ENCODE data around the gene NELFCD.
"Not testable (repeated sequence)": the region's sequence is repeated elsewhere in the genome, so short reads cannot be mapped to it uniquely, and the experiment has no call there.

The NELFCD gene

DNA sequence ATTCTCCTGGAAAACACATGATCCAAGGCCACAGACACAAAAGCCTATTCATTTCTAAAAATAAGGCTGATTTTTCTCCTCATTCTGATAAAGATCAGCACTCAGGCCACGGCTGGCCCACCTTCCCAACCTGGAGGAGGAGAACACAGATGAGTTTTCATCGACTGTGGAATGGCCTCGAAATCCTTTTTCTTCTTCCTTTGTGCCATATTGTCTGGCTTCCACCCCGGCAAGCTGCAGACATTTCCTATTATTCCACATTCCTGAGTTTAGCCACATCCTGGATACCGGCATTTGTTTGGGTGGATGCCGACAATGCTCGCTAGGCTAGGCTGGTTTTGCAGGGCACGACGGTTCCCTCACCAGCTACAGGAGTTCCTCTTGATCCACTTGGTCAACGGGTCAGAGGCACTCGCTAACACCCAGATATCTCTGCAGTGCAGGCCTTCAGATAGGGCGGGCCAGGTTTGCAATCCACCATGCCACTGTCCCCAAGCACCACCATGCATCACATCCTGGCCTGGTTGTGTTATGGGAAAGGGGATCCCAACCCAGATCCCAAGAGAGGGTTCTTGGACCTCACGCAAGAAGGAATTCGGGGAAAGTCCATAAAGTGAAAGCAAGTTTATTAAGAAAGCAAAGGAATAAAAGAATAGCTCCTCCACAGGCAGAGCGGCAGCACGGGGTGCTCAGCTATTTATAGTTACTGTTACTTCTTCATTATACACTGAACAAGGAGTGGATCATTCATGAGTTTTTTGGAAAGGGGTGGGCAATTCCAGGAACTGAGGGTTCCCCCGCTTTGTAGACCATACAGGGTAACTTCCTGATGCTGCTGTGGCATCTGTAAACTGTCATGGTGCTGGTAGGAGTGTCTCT lies 30.2 kb downstream of the NELFCD start:
- peak; percentile 47 for DNase-seq

- DNase-seq: not testable (repeated sequence)
Observed at GRCh38 chr20:59011874-59012157, 30.8 kb downstream of the NELFCD start.

- no peak for DNase-seq
Observed at GRCh38 chr20:59013031-59013951, 32.2 kb downstream of the NELFCD start.

GRCh38 chr20:59013959-59014608 lies 33.0 kb downstream of the NELFCD start:
- DNase-seq: no peak

- DNase-seq: no peak
Observed at GRCh38 chr20:59014680-59015389, 33.8 kb downstream of the NELFCD start.

GRCh38 chr20:59015411-59015810 lies 34.4 kb downstream of the NELFCD start:
- DNase-seq: no peak

GRCh38 chr20:59015812-59016711 lies 35.0 kb downstream of the NELFCD start:
- DNase-seq: no peak

DNA sequence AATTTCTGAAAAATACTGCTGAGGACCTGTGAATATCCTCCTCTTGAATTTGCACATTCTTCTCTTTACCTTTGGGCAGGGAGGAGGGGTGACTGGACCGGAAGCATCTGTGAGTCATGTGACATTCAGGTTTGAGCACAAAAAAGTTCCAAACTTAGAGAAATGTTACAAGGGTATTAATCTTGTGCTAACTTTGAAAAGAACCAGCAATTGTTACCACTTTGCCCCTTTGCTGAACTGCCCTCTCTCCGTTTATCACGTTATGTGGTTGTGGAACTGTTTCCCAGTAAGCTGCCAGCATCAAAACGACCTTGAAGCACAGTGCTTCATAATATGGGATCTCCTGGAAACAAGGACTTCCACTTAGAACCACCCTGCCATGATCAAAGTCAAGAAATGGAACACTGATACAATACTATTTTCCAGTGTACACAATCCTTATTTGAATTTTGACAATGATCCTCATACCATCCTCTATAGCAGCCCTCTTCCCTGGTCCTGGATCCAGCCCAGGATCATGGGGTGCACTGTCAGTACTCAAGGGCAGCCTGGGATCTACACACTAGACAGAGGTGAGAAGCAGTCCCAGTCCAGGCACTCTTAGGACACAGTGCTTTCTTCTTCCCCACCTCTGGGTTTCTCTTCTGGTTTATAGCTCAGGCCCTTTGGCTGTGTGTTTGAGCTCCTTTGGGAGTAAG lies 35.9 kb downstream of the NELFCD start:
- no peak for DNase-seq

GRCh38 chr20:59017493-59018231 lies 36.6 kb downstream of the NELFCD start:
- DNase-seq: no peak

DNA sequence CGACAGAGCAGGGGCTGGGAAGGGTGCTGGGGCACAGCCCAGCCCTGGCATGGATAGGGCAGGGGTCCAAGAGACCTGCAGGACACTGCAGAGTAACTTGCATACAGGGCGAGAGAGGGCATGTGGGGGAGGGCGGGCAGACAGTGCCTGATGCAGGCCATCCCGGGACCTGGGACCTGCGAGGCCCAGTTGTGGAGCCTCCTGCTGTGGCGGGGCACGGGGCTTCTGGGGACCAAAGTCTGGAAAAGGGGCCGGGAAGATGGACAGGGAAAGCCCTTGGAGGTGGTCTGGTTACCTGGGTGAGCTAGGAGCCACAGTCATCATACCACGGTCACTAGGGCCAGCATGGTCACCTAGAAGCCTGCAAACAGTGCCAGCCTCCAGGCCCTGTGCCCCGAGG lies 37.8 kb downstream of the NELFCD start:
- no peak for DNase-seq

DNA sequence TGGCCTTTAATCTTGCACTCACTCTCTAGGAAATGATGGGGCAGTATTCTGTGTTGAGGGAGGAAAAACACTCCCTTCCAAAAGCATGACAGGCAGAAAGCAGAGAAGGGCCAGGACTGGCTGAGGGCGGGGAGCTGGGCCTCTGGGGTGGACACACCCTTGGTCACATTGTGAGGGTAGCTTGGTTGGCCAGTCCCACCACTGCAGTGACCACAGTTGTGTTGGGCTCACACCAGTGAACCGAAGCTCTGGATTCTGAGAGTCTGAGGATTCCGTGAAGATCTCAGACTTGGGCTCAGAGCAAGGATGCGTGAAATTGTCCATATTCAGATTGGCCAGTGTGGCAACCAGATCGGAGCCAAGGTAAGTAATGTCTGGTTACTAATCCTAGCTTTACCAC lies 38.2 kb downstream of the NELFCD start, which contains the start of gene TUBB1:
TSS of gene TUBB1 (plus strand) at position 213 of the 400 bp plus-strand sequence. CDS start at position 307, 94 bp downstream.
- DNase-seq: no peak

DNA sequence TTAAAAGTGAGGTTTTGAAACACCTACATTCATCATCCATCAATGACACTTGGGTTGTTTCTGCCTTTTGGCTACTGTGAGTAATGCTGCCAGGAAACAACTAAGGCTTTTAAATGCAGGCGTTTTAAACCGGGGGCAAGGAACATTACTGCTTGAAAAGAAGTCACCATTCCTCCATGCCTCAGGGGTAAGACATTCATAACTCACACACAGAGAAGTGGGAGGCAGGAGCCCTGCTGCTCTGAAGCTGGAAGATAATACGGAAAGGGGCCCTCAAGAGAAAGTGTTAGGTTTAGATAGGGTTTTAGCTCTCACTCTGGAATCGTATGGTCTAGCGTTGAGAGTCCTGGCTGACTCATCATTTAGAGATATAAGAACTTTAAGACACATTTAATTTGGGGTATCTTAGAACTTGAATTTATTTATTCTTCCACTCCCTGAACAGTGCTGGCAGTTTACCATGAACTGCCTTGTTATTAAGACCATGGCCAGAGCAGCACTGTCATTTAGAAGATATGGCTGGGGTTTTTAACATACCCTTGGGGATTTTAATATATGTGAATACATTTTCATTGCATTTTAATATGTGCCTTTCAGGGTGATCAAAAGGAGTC lies 40.0 kb downstream of the NELFCD start:
- DNase-seq: no peak

DNA sequence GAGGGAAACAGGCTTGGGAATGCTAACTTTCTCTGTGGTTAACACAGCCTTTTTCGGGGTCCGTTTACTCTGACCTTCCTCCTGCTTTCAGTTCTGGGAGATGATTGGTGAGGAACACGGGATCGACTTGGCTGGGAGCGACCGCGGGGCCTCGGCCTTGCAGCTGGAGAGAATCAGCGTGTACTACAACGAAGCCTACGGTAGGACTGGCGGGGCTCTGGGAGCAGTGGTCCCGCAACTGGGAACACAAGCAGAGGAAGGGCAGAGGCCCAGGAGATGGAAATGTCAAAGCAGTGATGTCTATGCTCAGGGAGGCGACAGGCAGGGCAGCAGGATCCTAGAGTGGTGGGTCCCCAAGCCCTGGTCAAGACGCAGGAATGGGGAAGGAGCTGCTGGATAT lies 41.7 kb downstream of the NELFCD start:
- DNase-seq: no peak

DNA sequence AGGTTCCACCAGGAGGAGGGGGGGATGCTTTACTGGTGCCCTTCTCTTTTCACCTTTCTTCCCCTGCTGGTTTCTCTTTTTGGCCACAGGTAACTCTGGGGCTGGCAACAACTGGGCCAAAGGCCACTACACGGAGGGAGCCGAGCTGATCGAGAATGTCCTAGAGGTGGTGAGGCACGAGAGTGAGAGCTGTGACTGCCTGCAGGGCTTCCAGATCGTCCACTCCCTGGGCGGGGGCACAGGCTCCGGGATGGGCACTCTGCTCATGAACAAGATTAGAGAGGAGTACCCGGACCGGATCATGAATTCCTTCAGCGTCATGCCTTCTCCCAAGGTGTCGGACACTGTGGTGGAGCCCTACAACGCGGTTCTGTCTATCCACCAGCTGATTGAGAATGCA lies 42.6 kb downstream of the NELFCD start:
- DNase-seq: no peak

DNA sequence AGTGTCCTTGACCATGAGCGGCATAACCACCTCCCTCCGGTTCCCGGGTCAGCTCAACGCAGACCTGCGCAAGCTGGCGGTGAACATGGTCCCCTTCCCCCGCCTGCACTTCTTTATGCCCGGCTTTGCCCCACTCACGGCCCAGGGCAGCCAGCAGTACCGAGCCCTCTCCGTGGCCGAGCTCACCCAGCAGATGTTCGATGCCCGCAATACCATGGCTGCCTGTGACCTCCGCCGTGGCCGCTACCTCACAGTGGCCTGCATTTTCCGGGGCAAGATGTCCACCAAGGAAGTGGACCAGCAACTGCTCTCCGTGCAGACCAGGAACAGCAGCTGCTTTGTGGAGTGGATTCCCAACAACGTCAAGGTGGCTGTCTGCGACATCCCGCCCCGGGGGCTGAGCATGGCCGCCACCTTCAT lies 43.1 kb downstream of the NELFCD start:
- DNase-seq: no peak

GRCh38 chr20:59025086-59025485 lies 44.0 kb downstream of the NELFCD start:
- DNase-seq: no peak

GRCh38 chr20:59025511-59025910 lies 44.5 kb downstream of the NELFCD start:
- DNase-seq: no peak

DNA sequence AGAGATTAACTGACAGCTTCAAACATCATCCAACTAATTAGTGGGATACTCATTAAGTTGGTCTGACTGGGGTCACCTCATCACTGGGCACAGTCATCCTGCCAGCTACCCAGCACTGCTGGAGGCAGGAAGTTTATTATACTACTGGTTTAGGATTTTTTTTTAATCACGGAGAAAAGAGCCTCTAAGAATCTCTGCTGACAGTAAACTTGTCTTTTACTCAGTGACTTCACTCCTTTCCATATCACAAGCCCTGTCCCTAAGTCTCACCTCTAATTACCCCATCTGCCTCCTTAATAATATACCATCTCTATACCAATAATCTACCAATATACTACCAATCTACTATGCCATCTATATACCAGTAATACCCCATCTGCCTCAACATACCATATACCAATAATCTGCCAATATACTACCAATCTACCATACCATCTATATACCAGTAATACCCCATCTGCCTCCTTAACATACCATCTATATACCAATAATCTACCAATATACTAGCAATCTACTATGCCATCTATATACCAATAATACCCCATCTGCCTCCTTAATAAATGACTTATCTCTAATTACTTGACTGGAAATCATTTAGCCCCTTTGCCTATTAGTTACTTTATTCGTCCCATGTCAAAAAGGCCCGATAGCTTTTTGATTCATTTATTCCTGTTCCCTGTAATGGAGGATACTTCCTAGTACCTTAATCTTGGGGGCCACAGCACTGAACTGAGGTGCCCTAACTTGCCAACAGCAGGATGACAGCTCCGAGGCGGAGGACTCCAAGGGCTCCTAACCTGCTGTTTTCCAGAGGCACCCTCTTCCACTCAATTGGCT lies 46.1 kb downstream of the NELFCD start:
- DNase-seq: no peak

All from CD4-positive, alpha-beta T cell treated with Interferon gamma for 1 hour (primary cell).